Activated naive CD4-positive, alpha-beta T cell treated with anti-CD3 and anti-CD28 coated beads for 36 hours (primary cell): Measurements from ENCODE around the gene PTPRCAP. TPM values are rescaled to one million over a fixed set of nuclear protein-coding genes. Genes with fewer than 3 reads are reported as not detected.
"Not testable (repeated sequence)": the region's sequence is repeated elsewhere in the genome, so short reads cannot be mapped to it uniquely, and the experiment has no call there.

Experiments used
- CTCF ChIA-PET: fragments of 350-600 bp; sonication (Branson Sonifier 250); formaldehyde crosslinking; loops from one replicate; lab custom pipeline; 2021; ENCODE audit warnings: antibody characterized with exemption; lab: Charles Lee
- DNase-seq: peaks from one replicate; pipeline ENCODE4 v3.0.0-alpha.2; 2020
- H3K27ac Mint-ChIP-seq: one replicate; pipeline ENCODE4 v1.8.0; 2021; ENCODE audit warnings: mild to moderate bottlenecking, mixed read lengths
- H3K27me3 Mint-ChIP-seq: one replicate; pipeline ENCODE4 v1.8.0; 2021; ENCODE audit warnings: low read depth, mixed read lengths
- H3K36me3 Mint-ChIP-seq: one replicate; pipeline ENCODE4 v1.8.0; 2021; ENCODE audit warnings: low read depth, mixed read lengths
- H3K4me1 Mint-ChIP-seq: one replicate; pipeline ENCODE4 v1.8.0; 2021; ENCODE audit warnings: low read depth, mixed read lengths
- H3K4me3 Mint-ChIP-seq: one replicate; pipeline ENCODE4 v1.8.0; 2021; ENCODE audit warnings: mild to moderate bottlenecking, moderate library complexity, mixed read lengths
- H3K9me3 Mint-ChIP-seq: one replicate; pipeline ENCODE4 v1.8.0; 2021; ENCODE audit warnings: mixed read lengths
- intact Hi-C: fragments of 100-400 bp; cut with micrococcal nuclease; formaldehyde crosslinking; loops from one replicate; pipeline ENCODE4 v1.15.1; 2023
- total RNA-seq, 2 experiments: library from RNA; stranded (reverse); gene quantifications; one replicate each; pipeline ENCODE4 v1.2.3, GENCODE V29; 2021

The PTPRCAP gene
- total RNA-seq, 2 experiments from 2014 or later = 56.8 to 62.4 TPM

DNA sequence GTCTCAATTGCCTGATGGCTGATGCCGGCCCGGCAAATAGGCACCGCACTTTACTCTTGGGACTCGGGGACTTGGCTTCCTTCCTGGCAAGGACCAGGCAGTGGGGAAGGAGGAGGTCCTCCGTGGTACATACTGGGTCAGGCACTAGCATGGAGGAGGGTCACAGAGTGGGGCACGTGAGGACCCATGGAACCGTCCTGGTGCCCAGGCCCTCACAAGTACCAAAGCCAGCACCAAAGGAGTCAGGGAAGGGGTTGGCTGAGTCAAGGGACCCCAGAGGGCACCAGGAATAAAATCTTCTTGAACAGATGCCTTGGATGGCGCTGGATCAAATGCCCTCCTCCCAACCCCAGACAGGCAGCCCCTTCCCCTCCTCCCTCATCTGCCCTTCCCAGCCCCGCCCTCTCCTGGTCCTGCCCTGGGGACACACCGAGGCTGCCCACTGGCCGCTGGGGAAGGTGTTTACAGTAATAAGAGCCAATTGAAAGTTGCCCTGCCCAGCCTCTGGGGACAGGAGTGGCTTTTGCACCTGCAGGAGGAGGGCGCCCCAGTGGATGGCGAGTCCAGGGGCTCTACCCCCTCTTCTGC lies 27.6 kb downstream of the PTPRCAP start:
- H3K9me3 Mint-ChIP-seq = no peaks in the 10 kb centered on the region
- DNase-seq = no peak
- no peaks in the 10 kb centered on the region for H3K27me3 Mint-ChIP-seq
- H3K36me3 Mint-ChIP-seq = peaks cover 27% of the 10 kb centered on the region
- peak overlapping the region; percentile 96 for H3K27ac Mint-ChIP-seq
- intact Hi-C loops = loop anchor here (1.0 to 10.0 kb wide), 2 partner anchors 7 to 395 kb away; no protein-coding TSS in a partner anchor
- CTCF ChIA-PET = interaction anchor here (1.5 kb wide), 1 partner anchor 10 kb away, joined by 4 read pairs; no protein-coding TSS in a partner anchor
- peaks cover 81% of the 10 kb centered on the region for H3K4me1 Mint-ChIP-seq
- H3K4me3 Mint-ChIP-seq = peak overlapping the region; percentile 83

DNA sequence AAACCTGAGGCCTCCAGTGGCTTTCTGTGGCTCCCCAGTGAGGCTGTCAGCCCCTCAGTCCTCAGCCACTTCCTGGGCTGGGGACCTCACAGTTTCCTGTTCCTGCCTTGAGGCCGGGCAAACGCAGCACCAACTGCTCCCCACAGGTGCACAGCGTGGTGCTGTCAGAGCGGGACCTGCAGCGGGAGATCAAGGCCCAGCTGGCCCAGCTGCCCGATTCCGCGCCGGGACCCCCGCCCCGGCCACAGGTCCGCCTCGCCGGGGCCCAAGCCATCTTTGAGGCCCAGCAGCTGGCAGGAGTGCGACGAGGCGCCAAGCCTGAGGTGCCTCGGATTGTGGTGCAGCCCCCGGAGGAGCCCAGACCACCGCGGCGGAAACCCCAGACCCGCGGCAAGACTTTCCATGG lies 28.2 kb downstream of the PTPRCAP start:
- DNase-seq = peak; percentile 87
- Mint-ChIP-seq H3K27me3 (no peaks in the 10 kb centered on the region), H3K36me3 (peaks cover 31% of the 10 kb centered on the region), H3K4me3 (peak overlapping the region; percentile 83), H3K27ac (peak overlapping the region; percentile 96), H3K4me1 (peaks cover 79% of the 10 kb centered on the region), H3K9me3 (no peaks in the 10 kb centered on the region)
- intact Hi-C loops = loop anchor here (1.0 to 10.0 kb wide), 2 partner anchors 8 to 396 kb away; no protein-coding TSS in a partner anchor
- CTCF ChIA-PET = interaction anchor here (1.5 to 3.0 kb wide), 2 partner anchors 11 to 29 kb away, joined by 4 to 18 read pairs; partner anchors contain the start of gene PTPRCAP

DNA sequence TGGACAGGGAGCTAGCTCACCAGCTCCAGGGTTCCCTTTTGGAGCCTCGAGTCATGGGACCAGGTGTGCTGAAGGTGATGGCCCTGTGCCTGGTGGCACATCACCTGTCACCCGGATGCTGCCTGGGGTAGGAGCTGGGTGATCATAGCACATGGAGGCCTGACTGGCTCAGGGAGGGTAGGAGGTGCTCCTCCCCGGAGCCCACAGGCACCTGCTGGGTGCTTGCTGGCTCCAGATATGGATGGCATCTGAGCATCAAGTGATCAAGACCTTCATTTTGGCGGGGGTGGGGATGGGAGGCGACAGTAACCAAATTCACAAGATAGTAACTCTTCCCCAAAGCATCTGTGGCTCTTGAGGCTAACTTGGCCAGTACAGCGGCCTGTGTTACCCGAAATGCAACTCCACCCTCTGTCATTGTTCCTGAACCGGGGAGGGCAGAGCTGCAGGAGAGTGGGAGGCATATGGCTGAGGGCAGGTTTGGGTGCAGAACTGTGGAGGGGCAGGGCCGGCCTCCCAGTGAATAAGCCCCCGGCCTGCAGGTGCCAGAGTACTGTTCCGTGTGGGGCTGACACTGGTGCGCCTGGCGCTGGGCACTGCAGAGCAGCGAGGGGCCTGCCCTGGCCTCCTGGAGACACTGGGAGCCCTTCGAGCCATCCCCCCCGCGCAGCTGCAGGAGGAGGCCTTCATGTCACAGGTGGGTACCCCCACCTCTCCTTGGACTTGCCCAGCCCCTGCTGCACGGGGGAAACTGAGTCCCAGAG lies 28.9 kb downstream of the PTPRCAP start:
- intact Hi-C loops = loop anchor here (1.0 to 10.0 kb wide), 3 partner anchors 9 to 396 kb away; no protein-coding TSS in a partner anchor
- Mint-ChIP-seq H3K9me3 (no peaks in the 10 kb centered on the region), H3K27me3 (no peaks in the 10 kb centered on the region), H3K4me3 (peak overlapping the region; percentile 83), H3K27ac (peak overlapping the region; percentile 92), H3K36me3 (peaks cover 31% of the 10 kb centered on the region), H3K4me1 (peaks cover 80% of the 10 kb centered on the region)
- DNase-seq = peak; percentile 44
- CTCF ChIA-PET = interaction anchor here (0.9 to 3.0 kb wide), 3 partner anchors 11 to 236 kb away, joined by 3 to 18 read pairs (median 4); partner anchors contain the start of gene PTPRCAP

DNA sequence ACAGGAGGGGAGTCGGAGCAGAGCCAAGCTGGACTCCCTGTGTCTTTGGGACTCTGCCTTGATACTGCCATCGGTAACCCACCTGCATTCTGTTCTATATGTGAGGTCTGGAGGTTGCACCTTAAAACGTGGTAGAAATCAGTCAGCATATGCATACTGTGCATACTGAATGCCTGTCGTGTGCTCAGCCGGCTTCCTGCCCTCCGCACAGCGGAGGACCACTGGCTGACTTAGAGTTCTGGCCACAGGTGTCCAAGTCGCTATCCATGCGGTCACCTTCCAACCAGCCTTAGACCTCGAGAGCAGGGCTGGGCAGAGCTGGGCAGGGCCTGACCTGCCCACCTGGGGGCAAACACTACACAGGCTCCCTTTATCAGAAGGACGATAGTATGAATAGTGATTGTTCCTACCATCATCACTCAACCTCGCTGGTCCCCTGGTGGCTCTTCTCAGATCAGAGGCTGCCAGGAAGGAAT lies 29.8 kb downstream of the PTPRCAP start:
- no peak for DNase-seq
- H3K4me3 Mint-ChIP-seq = peak overlapping the region; percentile 83
- H3K4me1 Mint-ChIP-seq = peaks cover 81% of the 10 kb centered on the region
- H3K9me3 Mint-ChIP-seq = no peaks in the 10 kb centered on the region
- no peaks in the 10 kb centered on the region for H3K27me3 Mint-ChIP-seq
- H3K27ac Mint-ChIP-seq = peak overlapping the region; percentile 92
- CTCF ChIA-PET = interaction anchor here (0.9 to 3.0 kb wide), 4 partner anchors 31 to 237 kb away, joined by 3 to 18 read pairs (median 4); partner anchors contain the start of genes CLCF1 and PTPRCAP
- intact Hi-C loops = loop anchor here (1.0 to 10.0 kb wide), 3 partner anchors 29 to 397 kb away; no protein-coding TSS in a partner anchor
- H3K36me3 Mint-ChIP-seq = peaks cover 31% of the 10 kb centered on the region

DNA sequence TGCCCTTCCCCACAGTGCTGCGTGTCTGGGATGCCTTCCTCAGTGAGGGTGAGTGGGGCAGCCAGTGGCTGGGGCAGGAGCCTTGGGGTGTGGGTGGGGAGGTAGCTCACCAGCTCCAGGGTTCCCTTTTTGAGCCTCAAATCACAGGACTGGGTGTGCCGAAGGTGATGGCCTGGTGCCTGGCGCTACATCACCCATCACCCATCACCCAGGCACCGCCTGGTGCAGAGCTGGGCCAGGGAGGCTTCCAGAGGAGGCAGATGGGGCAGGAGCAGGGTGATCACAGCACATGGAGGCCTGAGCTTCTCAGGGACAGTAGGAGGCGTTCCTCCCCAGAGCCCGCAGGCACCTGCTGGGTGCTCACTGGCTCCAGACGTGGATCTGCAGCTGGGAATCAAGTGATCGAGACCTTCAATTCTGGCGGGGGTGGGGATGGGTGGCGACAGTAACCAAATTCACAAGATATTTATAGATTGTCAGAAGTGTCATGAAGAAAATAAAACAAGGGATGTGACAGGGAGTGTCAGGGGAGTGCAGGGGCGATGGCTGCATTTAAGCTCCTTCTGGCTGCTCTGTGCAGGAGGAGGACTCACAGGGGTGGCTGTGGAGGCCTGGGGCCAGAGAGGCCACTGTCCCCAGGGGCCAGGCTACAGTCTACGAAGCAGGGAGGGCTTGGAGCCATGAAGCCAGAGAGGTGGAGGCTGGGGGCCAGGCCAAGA lies 30.4 kb downstream of the PTPRCAP start:
- no peaks in the 10 kb centered on the region for H3K27me3 Mint-ChIP-seq
- H3K4me1 Mint-ChIP-seq = peaks cover 81% of the 10 kb centered on the region
- intact Hi-C loops = loop anchor here (1.0 to 10.0 kb wide), 2 partner anchors 99 to 398 kb away; no protein-coding TSS in a partner anchor
- CTCF ChIA-PET = interaction anchor here (0.8 to 3.0 kb wide), 5 partner anchors 16 to 238 kb away, joined by 3 to 18 read pairs (median 4); partner anchors contain the start of genes CLCF1, PTPRCAP and RAD9A
- H3K4me3 Mint-ChIP-seq = peak overlapping the region; percentile 83
- peak; percentile 67 for DNase-seq
- no peaks in the 10 kb centered on the region for H3K9me3 Mint-ChIP-seq
- H3K36me3 Mint-ChIP-seq = peaks cover 31% of the 10 kb centered on the region
- peak overlapping the region; percentile 92 for H3K27ac Mint-ChIP-seq

DNA sequence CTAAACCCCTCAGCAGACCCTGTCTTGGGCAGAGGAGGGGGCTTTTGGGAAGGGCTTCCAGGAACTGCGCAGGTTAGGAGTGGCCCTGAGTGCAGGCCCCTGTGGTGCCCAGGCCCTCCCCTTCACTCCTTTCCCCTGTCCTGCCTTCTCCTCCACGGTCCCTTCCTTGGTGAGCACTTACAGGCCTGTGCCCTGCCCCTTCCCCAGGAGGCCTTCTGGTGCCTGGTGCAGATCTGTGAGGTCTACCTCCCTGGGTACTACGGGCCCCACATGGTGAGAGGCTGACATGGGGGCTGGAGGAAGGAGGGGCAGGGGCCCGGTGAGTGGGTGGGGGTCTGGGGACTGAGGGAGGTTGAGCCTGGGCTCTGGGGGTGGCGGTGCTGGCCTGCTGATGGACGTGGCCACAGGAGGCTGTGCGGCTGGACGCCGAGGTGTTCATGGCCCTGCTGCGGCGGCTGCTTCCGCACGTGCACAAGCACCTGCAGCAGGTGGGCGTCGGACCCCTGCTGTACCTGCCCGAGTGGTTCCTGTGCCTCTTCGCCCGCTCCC lies 31.0 kb downstream of the PTPRCAP start:
- Mint-ChIP-seq H3K4me1 (peaks cover 74% of the 10 kb centered on the region), H3K27ac (peak overlapping the region; percentile 92), H3K9me3 (no peaks in the 10 kb centered on the region), H3K36me3 (peaks cover 31% of the 10 kb centered on the region), H3K4me3 (peak overlapping the region; percentile 83), H3K27me3 (no peaks in the 10 kb centered on the region)
- no peak for DNase-seq
- intact Hi-C loops = loop anchor here (10.0 kb wide), 1 partner anchor 398 kb away; no protein-coding TSS in a partner anchor
- CTCF ChIA-PET = interaction anchor here (0.8 to 3.0 kb wide), 3 partner anchors 15 to 33 kb away, joined by 3 to 18 read pairs (median 4); partner anchors contain the start of genes CLCF1, PTPRCAP and RAD9A

DNA sequence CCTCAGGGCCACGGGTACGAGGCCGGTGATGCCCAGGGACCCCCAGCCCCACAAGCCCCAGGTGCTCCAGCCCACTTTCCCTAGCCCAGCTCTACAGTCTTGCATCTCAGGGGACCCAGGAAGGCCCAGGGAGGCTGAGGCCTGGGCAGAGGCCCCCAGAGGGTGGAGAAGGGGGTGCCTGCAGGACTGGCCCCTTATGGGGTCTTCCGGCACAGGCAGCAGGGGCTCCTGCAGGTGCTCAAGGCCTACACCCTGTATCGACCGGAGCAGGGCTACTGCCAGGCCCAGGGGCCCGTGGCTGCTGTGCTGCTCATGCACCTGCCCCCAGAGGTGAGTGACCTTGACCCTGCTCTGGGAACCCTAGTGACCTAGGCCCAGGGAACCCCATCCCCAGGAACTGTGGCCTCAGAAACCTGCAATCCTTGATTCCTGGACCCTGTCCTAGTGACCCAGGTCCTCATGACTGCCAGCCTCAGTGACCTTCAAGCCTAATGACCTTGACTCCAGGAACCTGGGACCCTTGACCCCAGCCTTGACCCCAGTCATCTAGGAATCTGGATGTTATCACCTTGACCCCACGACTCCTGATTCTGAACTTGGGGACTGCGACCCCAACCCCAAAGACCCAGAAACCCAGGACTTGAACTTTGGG lies 31.7 kb downstream of the PTPRCAP start:
- peaks cover 67% of the 10 kb centered on the region for H3K4me1 Mint-ChIP-seq
- H3K4me3 Mint-ChIP-seq = peak overlapping the region; percentile 83
- intact Hi-C loops = loop anchor here (10.0 kb wide), 1 partner anchor 399 kb away; no protein-coding TSS in a partner anchor
- no peaks in the 10 kb centered on the region for H3K27me3 Mint-ChIP-seq
- H3K27ac Mint-ChIP-seq = peak overlapping the region; percentile 92
- no peak for DNase-seq
- CTCF ChIA-PET = interaction anchor here (1.2 to 6.2 kb wide), 2 partner anchors 13 to 14 kb away, joined by 3 to 28 read pairs; partner anchors contain the start of gene RAD9A
- H3K36me3 Mint-ChIP-seq = peaks cover 31% of the 10 kb centered on the region
- H3K9me3 Mint-ChIP-seq = no peaks in the 10 kb centered on the region

DNA sequence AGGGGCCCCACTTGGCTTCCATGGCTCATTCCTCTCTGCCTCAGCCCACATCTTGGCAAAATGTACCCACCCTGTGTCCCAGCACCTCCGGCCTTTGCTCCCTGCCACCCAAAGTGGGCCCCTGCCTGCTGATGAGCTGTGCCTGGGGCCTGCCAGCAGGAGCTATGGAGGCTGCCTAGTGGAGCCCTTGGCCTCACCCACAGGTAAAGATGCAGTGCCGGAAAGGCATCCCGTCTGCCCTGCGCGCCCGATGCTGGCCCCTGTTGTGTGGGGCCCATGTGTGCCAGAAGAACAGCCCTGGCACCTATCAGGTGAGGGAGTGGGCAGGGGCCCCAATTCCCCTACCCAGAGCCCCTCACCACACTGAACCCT lies 32.3 kb downstream of the PTPRCAP start:
- peaks cover 34% of the 10 kb centered on the region for H3K36me3 Mint-ChIP-seq
- intact Hi-C loops = loop anchor here (10.0 kb wide), 1 partner anchor 400 kb away; no protein-coding TSS in a partner anchor

DNA sequence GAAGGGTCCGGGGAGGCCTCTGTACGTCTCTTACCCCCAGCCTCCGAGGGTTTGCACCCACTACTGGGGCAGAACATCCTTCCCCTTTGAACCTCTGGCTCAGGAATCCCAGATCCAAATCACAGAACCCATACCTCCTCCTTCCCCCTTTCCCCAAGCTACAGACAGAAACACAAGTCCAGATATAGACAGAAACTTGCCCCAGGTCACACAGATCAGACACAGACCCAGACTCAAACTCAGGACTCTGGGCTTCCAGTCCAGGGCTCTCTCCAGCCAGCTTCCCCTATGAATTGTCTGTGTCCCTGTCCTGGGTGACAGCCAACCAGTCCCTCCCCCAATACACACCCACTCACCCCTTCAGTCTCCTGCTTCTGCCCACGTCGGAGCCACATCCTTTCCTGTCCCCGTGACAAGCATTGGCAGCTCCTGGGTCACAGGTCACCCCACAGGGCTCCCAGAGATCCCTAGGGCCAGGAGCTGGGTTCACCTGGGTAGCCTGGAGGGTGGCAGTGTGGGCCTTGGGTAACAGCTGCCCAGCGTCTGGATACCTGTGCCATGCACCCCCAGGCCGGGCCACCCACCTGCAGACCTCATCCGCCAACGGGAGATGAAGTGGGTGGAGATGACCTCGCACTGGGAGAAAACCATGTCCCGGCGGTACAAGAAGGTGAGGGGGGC lies 32.8 kb downstream of the PTPRCAP start:
- Mint-ChIP-seq H3K27me3 (no peaks in the 10 kb centered on the region), H3K36me3 (peaks cover 32% of the 10 kb centered on the region), H3K4me1 (peaks cover 63% of the 10 kb centered on the region), H3K4me3 (peak overlapping the region; percentile 83), H3K27ac (peak overlapping the region; percentile 92), H3K9me3 (no peaks in the 10 kb centered on the region)
- CTCF ChIA-PET = interaction anchor here (0.7 to 6.2 kb wide), 7 partner anchors 8 to 65 kb away, joined by 3 to 28 read pairs (median 3); partner anchors contain the start of gene RAD9A
- intact Hi-C loops = loop anchor here (5.0 to 10.0 kb wide), 3 partner anchors 137 to 400 kb away; partner anchors contain the start of genes GRK2 and NDUFV1
- DNase-seq = peak; percentile 77

More for the DNA sequence above, 32.3 kb downstream of the PTPRCAP start:
- CTCF ChIA-PET = interaction anchor here (1.2 to 6.2 kb wide), 4 partner anchors 13 to 63 kb away, joined by 3 to 28 read pairs (median 5); partner anchors contain the start of gene RAD9A
- no peaks in the 10 kb centered on the region for H3K9me3 Mint-ChIP-seq
- H3K27me3 Mint-ChIP-seq = no peaks in the 10 kb centered on the region
- H3K4me3 Mint-ChIP-seq = peak overlapping the region; percentile 83
- DNase-seq = peak; percentile 55
- peak overlapping the region; percentile 92 for H3K27ac Mint-ChIP-seq
- H3K4me1 Mint-ChIP-seq = peaks cover 66% of the 10 kb centered on the region

DNA sequence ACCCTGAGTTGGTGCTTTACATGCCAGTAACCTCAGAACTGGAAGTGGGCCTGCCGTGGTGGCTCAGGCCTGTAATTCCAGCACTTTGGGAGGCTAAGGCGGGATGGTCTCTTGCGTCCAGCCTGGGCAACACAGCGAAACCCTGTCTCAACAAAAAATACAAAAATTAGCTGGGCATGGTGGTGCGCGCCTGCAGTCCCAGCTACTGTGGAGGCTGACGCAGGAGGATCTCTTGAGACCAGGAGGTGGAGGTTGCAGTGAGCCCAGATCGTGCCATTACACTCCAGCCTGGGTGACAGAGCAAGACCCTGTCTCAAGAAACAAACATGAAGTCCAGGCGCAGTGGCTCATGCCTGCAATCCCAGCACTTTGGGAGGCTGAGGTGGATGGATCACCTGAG lies 34.4 kb downstream of the PTPRCAP start:
- not testable (repeated sequence) for H3K9me3 Mint-ChIP-seq, DNase-seq, H3K27me3 Mint-ChIP-seq
- CTCF ChIA-PET = interaction anchor here (0.6 to 6.2 kb wide), 7 partner anchors 10 to 60 kb away, joined by 3 to 28 read pairs (median 10); partner anchors contain the start of gene RPS6KB2
- Mint-ChIP-seq H3K4me1 (peaks cover 61% of the 10 kb centered on the region), H3K27ac (peak overlapping the region; percentile 92), H3K4me3 (peak overlapping the region; percentile 83), H3K36me3 (peaks cover 35% of the 10 kb centered on the region)
- intact Hi-C loops = loop anchor here (1.0 to 10.0 kb wide), 6 partner anchors 25 to 402 kb away; partner anchors contain the start of genes GRK2, NDUFV1, RPS6KB2 and TMEM134
